WI38 (cell line): ENCODE data around the gene LUC7L.
A peak's percentile ranks its signal among the peaks of the same experiment; 100 is the strongest.

Experiments used
- H3K4me3 ChIP-seq: 2 replicates; pipeline ENCODE4 v1.5.1; 2011; ENCODE audit warnings: low read depth, mild to moderate bottlenecking, control low read depth, low read length
- CTCF ChIP-seq: IDR thresholded peaks from 2 replicates; pipeline ENCODE4 v1.5.1; 2012; ENCODE audit warnings: low read depth, mild to moderate bottlenecking, control low read depth, low read length

LUC7L gene

GRCh38 chr16:152141-153128 lies 76.8 kb downstream of the LUC7L start, which contains the start of gene HBZ:
Gene HBZ (plus strand): TSS chr16:152644. CDS start chr16:152910, 266 bp downstream.
- no peak within 1 kb of the TSS for H3K4me3 ChIP-seq
- TF ChIP-seq CTCF: no peak

GRCh38 chr16:149024-149660 lies 80.1 kb downstream of the LUC7L start:
- H3K4me3 ChIP-seq: 0 out of 2 replicates have a peak overlapping the region, but pooled peaks have one; percentile 10
- no peak for TF ChIP-seq CTCF

- H3K4me3 ChIP-seq: no peak overlapping the region
- TF ChIP-seq CTCF: no peak
These were observed 82.6 kb downstream of the LUC7L start for GRCh38 chr16:146646-147045.

- TF ChIP-seq CTCF: no peak
- no peak overlapping the region for H3K4me3 ChIP-seq
These were observed 84.4 kb downstream of the LUC7L start for GRCh38 chr16:144797-145252.

GRCh38 chr16:143456-143855 lies 85.8 kb downstream of the LUC7L start:
- TF ChIP-seq CTCF: no peak
- H3K4me3 ChIP-seq: no peak overlapping the region

- no peak overlapping the region for H3K4me3 ChIP-seq
- no peak for TF ChIP-seq CTCF
These were observed 86.2 kb downstream of the LUC7L start for GRCh38 chr16:143047-143446.
